Measurements from ENCODE around the gene ARHGAP24. TPM values are rescaled to one million over a fixed set of nuclear protein-coding genes. Genes with fewer than 3 reads are reported as not detected.

The ARHGAP24 gene
- total RNA-seq, 4 donors from 2014 or later: 12.1 to 60.8 (median 18.9) TPM

DNA sequence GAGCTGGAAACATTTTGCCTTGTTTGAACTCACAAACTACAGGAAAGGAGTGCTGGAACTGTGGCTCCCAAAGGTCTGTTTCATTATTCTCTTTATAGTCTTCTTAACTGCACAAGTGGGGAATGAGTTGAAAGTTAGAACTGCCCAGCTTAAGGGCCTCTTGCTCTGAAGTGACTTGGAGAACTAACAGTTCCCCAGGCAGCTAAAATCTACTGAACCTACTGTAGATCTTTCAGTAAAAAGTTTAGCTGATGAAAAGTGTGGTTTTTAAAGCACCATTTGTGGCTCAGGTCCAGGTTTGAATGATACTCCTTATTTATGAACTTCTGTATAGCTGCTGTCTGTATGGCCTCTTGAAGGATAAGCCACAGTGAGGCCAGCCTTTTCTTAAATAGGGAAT is 531.1 kb downstream of the ARHGAP24 start:
- no peak for TF ChIP-seq POLR2A (IDR thresholded peaks at IDR 0.05)
- TF ChIP-seq, protein P1, sequence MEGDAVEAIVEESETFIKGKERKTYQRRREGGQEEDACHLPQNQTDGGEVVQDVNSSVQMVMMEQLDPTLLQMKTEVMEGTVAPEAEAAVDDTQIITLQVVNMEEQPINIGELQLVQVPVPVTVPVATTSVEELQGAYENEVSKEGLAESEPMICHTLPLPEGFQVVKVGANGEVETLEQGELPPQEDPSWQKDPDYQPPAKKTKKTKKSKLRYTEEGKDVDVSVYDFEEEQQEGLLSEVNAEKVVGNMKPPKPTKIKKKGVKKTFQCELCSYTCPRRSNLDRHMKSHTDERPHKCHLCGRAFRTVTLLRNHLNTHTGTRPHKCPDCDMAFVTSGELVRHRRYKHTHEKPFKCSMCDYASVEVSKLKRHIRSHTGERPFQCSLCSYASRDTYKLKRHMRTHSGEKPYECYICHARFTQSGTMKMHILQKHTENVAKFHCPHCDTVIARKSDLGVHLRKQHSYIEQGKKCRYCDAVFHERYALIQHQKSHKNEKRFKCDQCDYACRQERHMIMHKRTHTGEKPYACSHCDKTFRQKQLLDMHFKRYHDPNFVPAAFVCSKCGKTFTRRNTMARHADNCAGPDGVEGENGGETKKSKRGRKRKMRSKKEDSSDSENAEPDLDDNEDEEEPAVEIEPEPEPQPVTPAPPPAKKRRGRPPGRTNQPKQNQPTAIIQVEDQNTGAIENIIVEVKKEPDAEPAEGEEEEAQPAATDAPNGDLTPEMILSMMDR (IDR thresholded peaks at IDR 0.05): no peak
- no peak for DNase-seq
- Histone ChIP-seq H3K4me3 (no peak overlapping the region), H3K27ac (no peak overlapping the region), H3K36me3 (no peaks in the 10 kb centered on the region), H3K9me3 (no peaks in the 10 kb centered on the region), H3K27me3 (no peaks in the 10 kb centered on the region), H3K4me1 (peaks cover 0 to 2% of the 10 kb centered on the region in 2 donors)
- intact Hi-C loops (cut with DNase I; ENCODE audit: low total_unique reads): no loop called here

DNA sequence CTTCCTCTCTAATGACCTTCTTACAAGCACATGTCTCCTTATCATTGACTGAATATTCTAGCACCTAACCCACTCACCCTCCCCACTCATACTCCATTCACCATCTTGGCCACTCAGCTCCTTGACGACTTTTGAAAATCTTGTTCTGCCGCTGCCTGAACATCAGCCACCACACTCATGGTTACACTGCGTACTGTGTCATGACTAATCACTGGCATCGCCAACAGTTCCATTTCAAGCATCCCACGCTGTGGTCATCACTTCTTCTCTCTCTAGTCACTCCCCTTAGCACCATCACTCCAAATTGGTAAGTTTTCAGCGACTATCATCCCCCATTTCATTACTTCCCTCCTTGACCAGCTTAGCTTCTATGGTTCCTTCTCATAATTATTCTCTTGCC is 532.1 kb downstream of the ARHGAP24 start:
- Histone ChIP-seq H3K9me3 (no peaks in the 10 kb centered on the region), H3K4me1 (peaks cover 0 to 5% of the 10 kb centered on the region in 2 donors), H3K27ac (no peak overlapping the region), H3K4me3 (no peak overlapping the region), H3K36me3 (no peaks in the 10 kb centered on the region), H3K27me3 (no peaks in the 10 kb centered on the region)
- TF ChIP-seq POLR2A (IDR thresholded peaks at IDR 0.05): no peak
- TF ChIP-seq, protein P1 (IDR thresholded peaks at IDR 0.05): no peak
- no peak for DNase-seq
- intact Hi-C loops (cut with DNase I; ENCODE audit: low total_unique reads): no loop called here

- H3K27ac ChIP-seq: no peak overlapping the region
- no peaks in the 10 kb centered on the region for H3K36me3 ChIP-seq
- intact Hi-C loops (cut with DNase I; ENCODE audit: low total_unique reads): no loop called here
- no peak for DNase-seq
- H3K9me3 ChIP-seq: no peaks in the 10 kb centered on the region
- TF ChIP-seq, protein P1 (IDR thresholded peaks at IDR 0.05): no peak
- no peak for TF ChIP-seq POLR2A (IDR thresholded peaks at IDR 0.05)
- no peaks in the 10 kb centered on the region for H3K27me3 ChIP-seq
- no peak overlapping the region for H3K4me3 ChIP-seq
- peaks cover 0 to 5% of the 10 kb centered on the region in 2 donors for H3K4me1 ChIP-seq
Observed at GRCh38 chr4:86011117-86011516, 536.2 kb downstream of the ARHGAP24 start.

DNA sequence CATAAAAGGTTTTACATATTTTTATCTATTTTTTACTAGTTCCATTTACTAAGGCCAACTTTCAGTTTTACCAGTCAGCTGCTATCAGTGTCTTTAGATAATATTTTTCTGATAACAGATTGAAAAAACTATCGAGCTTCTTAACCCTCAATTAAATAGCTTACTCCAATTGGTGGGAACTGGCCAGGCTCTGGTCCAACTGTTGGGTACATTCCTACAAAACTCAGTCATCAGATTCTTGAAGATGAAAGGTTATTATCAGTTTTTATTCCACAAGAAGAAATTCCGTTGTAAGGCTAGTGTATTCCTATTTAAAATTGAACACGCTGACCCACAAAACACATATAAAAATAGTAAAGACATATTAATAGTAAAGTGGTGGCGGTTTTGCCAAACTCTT is 538.7 kb downstream of the ARHGAP24 start:
- no peak for TF ChIP-seq POLR2A (IDR thresholded peaks at IDR 0.05)
- TF ChIP-seq, protein P1 (IDR thresholded peaks at IDR 0.05): no peak
- no peaks in the 10 kb centered on the region for H3K9me3 ChIP-seq
- no peaks in the 10 kb centered on the region for H3K27me3 ChIP-seq
- H3K36me3 ChIP-seq: no peaks in the 10 kb centered on the region
- H3K4me3 ChIP-seq: no peak overlapping the region
- intact Hi-C loops (cut with DNase I; ENCODE audit: low total_unique reads): no loop called here
- H3K27ac ChIP-seq: no peak overlapping the region
- DNase-seq: no peak
- H3K4me1 ChIP-seq: peaks cover 0 to 5% of the 10 kb centered on the region in 2 donors

DNA sequence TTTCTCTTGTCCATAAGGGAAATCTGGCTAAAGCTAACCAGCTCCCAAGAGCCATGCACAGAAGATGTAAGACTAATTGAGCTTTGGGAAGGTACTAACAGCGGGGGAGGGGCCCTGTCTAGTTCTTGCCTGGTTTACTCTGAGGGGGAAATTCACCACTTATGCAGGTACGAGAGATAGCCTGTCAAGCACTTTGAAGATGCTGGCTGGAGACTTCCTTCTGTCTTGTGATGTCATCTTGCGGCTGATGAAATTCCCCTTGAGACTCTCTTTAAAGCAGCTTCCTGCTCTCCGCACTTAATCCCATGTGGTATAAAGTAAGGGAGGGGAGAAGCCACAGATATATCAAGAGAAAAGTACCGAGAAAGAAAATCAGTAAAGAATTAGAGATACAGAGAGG is 539.6 kb downstream of the ARHGAP24 start:
- no peak overlapping the region for H3K4me3 ChIP-seq
- H3K27ac ChIP-seq: no peak overlapping the region
- no peak for DNase-seq
- no peak for TF ChIP-seq POLR2A (IDR thresholded peaks at IDR 0.05)
- TF ChIP-seq, protein P1 (IDR thresholded peaks at IDR 0.05): no peak
- no peaks in the 10 kb centered on the region for H3K36me3 ChIP-seq
- no peaks in the 10 kb centered on the region for H3K27me3 ChIP-seq
- peaks cover 0 to 5% of the 10 kb centered on the region in 2 donors for H3K4me1 ChIP-seq
- intact Hi-C loops (cut with DNase I; ENCODE audit: low total_unique reads): no loop called here
- H3K9me3 ChIP-seq: no peaks in the 10 kb centered on the region
